Inflammatory macrophage treated with lipopolysaccharide for 4 hours (primary cell): ENCODE data around the gene FEV.

Experiments
- DNase-seq: peaks from one replicate; pipeline ENCODE4 v3.0.0-alpha.2; 2020

The FEV gene

DNA sequence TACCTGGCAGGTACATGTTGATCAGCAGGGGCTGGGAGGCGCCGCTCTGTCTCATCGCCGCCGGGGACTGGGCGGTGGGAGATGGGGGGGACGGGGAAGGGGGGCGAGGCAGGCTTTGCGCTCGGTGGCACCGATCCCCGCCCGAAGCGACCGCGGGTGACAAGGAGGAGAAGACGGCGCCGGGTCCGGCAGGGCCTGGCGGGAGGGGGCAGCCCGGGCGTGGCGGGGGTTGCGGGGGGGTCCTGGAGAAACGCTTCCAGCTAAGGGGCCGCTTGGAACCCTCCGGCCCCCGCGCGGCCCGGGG lies at the start of gene FEV:
TSS of gene FEV (minus strand) at position 164 of the 304 bp plus-strand sequence. CDS start at position 55, 109 bp downstream.
- DNase-seq: no peak

DNA sequence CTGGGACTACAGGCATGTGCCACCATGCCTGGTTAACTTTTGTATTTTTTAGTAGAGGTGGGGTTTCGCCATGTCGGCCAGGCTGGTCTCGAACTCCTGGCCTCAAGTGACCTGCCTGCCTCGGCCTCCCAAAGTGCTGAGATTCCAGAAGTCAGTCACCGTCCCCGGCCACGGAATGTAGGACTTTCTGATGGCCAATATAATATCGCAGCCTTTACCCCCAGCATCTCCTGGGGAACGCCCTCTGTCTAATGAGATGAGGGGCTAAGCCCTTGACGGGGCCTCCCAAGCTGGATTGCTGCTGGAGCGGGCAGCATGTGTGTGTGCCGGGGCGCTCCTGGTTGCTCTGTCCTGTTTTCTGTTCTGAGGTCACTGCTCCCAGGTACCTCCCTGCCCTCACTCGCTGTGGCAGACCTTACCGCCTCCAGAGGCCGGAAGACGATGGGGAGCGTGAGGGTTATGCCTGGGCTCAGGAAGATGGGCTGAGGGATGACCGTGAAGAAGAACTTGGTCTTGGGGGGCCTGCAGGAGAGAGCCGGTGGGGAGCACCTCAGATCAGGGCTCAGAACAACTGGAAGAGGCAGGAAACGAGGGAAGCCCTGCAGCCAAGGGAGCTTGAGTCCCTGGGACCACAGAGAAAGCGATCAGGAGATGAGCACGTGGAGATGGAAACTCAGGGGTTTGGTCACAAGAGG lies 47.2 kb upstream of the FEV start:
- DNase-seq: no peak

- no peak for DNase-seq
Measured at GRCh38 chr2:219031005-219031738, 46.2 kb upstream of the FEV start.

GRCh38 chr2:219030177-219030940 lies 45.4 kb upstream of the FEV start:
- DNase-seq: no peak

- DNase-seq: peak; percentile 67
Measured at GRCh38 chr2:219029829-219030165, 44.8 kb upstream of the FEV start.

DNA sequence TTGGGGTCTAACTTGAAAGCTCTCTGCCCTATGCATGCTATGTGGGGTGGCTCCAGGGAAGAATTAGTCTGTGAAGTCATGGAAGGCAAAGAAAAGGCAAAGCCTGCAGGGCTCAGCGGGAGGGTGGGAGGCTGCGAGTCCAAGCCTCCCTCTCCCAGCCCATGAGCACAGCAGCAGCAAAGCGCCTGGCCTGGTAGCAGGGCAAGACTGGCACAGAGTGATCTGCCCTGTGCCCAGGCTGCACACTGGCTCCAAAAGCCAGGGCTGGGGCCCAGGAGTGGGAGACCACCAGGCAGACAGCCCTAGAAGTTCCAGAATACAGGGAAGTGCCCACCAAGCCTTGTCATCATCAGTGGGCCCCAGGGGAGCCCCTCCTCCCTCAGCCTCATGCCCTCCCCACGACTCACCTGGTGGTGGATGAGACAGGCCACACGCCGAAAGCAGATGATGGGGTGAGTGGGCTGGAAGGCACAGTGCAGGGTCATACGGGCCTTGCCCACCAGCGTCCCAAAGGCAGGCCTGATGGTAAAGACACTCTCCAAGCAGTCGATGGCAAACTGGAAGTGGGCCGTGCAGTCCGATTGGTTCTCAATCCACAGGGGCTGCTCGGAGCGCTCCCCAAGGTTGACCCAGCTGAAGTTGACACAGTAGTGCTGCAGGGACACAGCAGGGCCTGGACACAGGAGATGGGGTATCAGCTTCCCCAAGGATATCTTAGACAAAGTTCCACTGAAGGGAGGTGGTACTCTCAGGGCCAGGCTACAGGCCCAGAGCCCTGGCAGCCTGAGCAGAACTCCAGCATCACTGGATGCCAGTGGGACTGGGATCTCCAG lies 44.2 kb upstream of the FEV start:
- no peak for DNase-seq

DNA sequence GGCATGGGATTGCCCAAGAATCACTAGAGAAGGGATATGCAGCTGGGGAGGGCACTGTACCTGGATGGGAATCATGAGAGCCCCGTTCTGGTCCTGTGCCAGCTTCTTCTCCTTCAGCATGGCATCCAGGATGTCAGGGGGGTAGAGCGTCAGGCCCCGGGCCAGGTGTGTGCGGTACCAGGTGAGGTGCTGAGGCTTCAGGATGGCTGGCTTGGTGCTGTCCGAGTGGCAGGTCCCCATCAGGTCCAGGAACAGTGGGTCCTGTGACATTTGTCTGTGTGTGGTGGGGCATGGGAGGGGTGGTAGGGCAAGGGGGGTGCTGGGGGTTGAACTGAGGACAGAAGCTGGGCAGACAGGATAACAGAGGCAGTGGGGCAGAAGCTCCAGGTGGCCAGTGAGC lies 43.2 kb upstream of the FEV start:
- no peak for DNase-seq

GRCh38 chr2:219027511-219028055 lies 42.6 kb upstream of the FEV start:
- no peak for DNase-seq

DNA sequence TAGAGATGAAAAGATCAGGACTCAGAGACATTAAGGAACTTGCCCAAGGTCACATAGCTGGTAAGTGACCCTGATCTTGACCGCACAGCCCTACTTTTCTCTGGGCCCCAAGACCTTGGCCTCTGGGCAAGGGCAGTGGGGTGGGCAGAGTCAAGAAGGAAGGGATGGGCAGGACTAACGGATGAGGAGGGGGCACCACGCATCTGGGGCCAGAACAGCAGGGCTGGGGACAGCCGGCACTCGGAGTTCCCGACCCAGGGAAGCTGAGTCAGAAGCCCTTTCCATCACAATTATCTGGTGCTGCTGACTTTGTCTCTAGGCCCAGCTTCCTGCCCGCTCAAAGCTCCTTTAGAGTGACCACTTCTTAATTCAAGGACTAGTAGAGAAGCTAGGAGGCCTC lies 42.0 kb upstream of the FEV start:
- DNase-seq: no peak

- no peak for DNase-seq
Measured at GRCh38 chr2:219025637-219026585, 40.9 kb upstream of the FEV start.

DNA sequence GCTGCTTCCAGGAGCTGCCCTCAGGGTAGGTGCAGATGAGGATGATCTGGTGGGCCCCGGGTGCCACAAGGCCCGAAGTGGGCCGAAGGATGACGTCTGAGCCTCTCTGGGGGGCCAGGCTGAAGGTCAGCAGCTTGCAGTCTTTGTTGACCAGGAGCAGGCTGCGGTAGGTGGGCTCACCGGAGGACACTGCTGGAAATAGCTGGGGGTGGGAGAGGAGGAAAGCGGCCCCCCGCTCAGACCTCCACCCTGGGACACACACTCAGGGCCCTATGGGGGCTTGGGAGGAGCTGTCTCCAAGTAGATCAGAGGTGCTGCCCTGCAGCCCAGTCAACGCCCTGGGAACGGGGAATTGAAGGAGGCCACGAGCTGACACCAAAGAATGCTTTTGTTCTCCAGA lies 39.1 kb upstream of the FEV start:
- no peak for DNase-seq

GRCh38 chr2:219023045-219023605 lies 38.1 kb upstream of the FEV start:
- DNase-seq: no peak

- no peak for DNase-seq
Measured at GRCh38 chr2:219022616-219023015, 37.6 kb upstream of the FEV start.

DNA sequence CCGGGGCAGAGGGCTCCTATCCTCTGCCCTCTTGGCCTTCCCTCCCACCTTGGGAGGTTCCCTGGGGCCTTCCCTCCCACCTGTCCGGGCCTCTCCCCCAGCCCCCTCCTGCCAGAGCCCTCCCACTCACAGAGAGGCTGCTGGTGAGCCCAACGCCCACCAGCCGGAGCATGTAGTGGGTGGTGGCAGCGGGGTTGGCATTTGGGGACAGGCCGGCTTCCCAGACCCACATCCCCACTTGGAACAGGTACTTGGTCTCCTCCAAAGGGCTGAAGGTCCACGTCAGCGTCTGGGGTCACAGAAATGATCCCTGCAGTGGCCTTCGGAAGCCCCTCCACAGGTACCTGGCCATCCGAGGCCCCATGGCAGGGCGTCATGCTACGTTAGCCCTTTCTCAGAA lies 37.1 kb upstream of the FEV start:
- DNase-seq: no peak

DNA sequence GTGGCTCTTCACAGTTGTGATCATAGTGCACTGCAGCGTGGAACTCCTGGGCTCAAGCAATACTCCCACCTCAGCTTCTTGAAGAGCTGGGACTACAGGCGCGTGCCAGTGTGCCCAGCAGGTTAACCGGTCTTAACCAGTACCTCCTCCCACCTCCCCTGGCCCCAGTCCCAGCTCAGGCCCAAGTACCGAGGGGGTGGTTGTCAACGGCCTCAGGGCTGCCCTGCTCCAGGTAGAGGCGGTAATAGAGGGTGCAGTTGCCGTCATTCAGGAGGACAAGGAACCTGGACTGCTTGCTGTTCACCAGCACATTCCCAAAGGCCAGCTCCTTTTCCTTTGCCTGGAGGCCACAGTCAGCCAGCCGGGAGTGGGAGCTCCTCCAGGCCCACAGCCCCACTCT lies 36.6 kb upstream of the FEV start:
- DNase-seq: no peak

GRCh38 chr2:219020604-219021365 lies 35.8 kb upstream of the FEV start:
- no peak for DNase-seq

GRCh38 chr2:219019436-219019835 lies 34.5 kb upstream of the FEV start:
- DNase-seq: no peak

DNA sequence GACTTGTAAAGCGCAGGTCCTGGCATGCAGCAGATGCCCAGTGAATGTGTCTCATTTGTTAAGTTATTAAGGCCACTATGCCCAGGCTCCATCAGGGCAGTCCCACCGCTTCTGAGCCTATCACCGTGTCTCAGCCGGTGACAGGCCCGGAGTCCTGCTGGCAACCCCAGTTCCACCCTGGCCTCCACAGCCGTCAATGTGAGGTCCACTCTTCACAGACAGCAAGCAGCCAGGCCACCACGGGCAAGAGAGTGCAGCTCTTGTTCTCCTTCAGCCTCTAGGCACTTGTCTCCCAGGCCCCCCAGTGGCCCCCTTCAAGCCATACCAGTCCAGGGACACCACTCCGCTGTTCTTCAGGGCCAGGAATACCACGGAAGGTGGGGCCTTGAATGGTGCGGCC lies 33.7 kb upstream of the FEV start:
- no peak for DNase-seq

GRCh38 chr2:219018286-219018685 lies 33.3 kb upstream of the FEV start:
- no peak for DNase-seq

DNA sequence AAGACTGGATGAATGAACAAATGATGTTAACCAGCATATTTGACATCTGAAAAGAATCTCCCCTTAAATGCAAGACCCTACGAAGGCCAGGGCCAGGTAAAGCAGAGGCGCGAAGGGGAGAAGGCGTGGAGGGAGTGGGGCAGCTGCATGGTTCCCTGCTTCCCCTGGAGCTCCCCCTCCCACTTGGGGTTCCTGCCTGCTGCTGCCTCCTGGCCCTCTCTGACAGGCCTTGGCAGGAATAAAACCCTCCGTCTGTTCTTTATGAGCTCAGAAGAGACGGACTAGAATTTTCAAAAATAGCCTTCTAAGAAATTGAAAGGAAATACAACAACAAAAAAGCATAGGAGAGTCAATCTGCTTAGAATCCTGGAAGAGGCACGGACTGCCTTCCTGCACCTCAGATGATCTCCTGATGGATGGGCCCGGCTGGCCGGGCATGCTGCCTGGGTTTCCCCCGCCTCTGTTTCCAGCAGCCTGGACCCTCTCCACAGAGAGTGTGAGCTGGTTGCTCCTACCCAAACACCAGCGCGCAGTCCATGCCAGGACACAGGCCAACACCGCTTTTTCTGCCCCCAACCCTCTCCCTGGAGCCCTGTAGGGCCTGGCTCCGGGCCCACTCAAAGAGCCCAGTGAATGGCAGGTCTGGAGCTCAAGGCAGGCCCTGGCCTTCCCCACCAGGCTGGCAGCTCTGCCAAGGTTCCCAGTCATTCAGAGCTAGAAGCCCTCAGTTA lies 32.4 kb upstream of the FEV start:
- no peak for DNase-seq
